Astrocyte of the cerebellum (primary cell): ENCODE data around the gene MTHFD1.

Experiments used
- DNase-seq: peaks from one replicate; pipeline ENCODE4 v3.0.0-alpha.2; 2011; ENCODE audit warnings: low read depth
- H3K4me3 ChIP-seq: 2 replicates; pipeline ENCODE4 v1.5.1; 2011; ENCODE audit warnings: mild to moderate bottlenecking, low read depth, low read length, moderate library complexity
- in situ Hi-C: cut with HindIII; loops from 2 replicates; pipeline ENCODE4 v1.10.0; 2017; ENCODE audit warnings: low sequenced_read_pairs
- TF ChIP-seq, protein P1 (sequence below): IDR thresholded peaks from 2 replicates; pipeline ENCODE4 v1.5.1; 2012; ENCODE audit warnings: low read length, low read depth, moderate library complexity, mild to moderate bottlenecking; ENCODE audit errors: missing control alignments

The MTHFD1 gene

DNA sequence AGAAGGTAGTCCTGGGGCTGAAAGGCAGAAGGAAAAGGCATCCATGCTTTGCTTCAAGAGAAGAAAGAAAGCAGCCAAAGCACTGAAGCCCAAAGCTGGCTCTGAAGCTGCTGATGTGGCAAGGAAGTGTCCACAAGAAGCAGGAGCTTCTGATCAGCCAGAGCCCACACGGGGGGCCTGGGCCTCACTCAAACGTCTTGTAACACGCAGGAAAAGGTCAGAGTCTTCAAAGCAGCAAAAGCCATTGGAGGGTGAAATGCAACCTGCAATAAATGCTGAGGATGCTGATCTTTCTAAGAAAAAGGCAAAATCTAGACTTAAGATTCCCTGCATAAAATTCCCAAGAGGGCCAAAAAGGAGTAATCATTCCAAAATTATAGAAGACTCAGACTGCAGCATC is 80.3 kb downstream of the MTHFD1 start:
- no peak for DNase-seq
- no peak overlapping the region for H3K4me3 ChIP-seq
- in situ Hi-C loops, result no loop called here
- TF ChIP-seq, protein P1, sequence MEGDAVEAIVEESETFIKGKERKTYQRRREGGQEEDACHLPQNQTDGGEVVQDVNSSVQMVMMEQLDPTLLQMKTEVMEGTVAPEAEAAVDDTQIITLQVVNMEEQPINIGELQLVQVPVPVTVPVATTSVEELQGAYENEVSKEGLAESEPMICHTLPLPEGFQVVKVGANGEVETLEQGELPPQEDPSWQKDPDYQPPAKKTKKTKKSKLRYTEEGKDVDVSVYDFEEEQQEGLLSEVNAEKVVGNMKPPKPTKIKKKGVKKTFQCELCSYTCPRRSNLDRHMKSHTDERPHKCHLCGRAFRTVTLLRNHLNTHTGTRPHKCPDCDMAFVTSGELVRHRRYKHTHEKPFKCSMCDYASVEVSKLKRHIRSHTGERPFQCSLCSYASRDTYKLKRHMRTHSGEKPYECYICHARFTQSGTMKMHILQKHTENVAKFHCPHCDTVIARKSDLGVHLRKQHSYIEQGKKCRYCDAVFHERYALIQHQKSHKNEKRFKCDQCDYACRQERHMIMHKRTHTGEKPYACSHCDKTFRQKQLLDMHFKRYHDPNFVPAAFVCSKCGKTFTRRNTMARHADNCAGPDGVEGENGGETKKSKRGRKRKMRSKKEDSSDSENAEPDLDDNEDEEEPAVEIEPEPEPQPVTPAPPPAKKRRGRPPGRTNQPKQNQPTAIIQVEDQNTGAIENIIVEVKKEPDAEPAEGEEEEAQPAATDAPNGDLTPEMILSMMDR, result no peak

DNA sequence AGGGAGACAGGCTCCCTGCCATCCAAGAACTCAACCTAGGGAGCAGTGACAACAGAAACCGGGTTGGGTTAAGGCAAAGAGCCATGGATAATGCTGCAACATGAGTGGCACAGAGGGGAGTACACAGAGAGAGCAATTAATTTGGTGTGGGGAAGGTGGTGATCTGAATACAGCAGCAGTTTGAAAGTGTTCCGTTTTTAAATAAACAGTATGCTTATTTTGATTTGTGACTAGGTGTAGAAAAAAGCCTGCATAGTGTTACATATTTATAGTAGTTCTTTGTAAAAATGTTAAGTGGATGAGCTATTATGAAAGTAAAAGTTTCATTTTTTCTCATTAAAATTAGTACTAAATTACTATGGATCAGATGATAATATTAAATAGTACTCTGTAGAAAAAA is 85.9 kb downstream of the MTHFD1 start:
- no peak overlapping the region for H3K4me3 ChIP-seq
- in situ Hi-C loops, result no loop called here
- TF ChIP-seq, protein P1, result no peak
- no peak for DNase-seq

DNA sequence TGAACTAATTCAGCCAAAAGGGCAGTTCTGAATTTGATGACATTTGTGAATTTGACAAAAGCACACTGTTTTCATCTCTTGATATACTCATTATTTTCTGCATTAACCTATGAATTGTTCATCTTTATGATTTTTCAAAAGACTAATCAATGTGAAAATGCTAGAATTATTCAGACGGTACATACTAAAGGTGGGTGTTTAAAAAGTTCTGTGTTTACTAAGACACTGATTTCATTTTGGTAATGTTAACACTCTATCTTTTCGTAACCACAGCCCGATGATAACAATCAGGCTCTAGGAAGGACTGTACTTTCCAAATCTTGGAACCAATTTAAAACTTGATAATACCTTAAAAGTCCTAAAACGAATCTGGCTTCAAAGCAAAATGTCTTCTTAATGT is 86.5 kb downstream of the MTHFD1 start:
- H3K4me3 ChIP-seq, result no peak overlapping the region
- no peak for DNase-seq
- in situ Hi-C loops, result no loop called here
- TF ChIP-seq, protein P1, result no peak

DNA sequence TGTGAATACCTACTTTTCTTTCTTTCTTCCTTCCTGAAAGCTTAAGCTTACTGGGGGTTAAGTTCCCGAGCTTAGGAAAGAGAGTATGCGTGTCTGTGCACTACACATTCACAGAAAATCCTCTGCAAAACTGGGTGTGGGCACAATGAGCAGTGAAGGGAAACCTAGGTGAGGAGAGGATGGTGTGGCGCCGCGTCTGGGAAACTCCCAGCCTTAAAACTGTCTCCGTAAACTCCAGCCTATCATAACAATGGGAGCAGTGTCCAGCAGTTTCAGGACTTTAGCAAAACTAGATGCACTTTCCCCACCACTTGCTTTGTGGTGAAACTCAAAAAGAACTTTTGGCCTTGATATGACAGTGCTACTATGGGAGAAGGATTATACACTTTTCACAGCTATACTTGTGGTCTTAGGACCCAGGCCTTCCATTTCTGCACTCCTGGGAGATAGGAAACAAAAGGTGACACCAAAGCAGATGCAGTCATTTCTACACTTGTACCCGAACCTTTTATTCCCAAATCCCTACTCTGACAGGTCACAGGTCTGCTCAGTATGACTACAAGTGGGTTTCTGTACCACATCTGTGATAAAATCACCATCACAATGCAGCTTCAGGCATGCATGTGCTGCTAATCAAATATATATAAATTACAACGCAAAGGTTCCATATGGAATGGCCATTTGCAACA is 87.6 kb downstream of the MTHFD1 start:
- no peak for DNase-seq
- TF ChIP-seq, protein P1, result no peak
- in situ Hi-C loops, result no loop called here
- no peak overlapping the region for H3K4me3 ChIP-seq

DNA sequence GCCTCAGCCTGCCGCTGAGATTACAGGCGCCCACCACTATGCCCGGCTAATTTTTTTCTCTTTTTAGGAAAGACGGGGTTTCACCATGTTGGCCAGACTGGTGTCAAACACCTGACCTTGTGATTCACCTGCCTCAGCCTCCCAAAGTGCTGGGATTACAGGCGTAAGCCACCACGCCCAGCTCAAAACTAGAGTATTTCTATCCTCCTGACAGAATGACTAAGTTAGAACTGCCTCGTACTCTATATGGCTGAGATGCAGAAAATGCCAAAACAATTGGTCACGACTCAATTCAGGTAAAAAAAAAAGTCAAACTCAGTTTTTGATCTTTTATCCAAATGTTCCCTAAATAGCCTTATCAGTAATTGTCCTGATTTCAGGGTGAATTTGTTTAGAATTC is 88.3 kb downstream of the MTHFD1 start:
- TF ChIP-seq, protein P1, result no peak
- in situ Hi-C loops, result no loop called here
- no peak overlapping the region for H3K4me3 ChIP-seq
- no peak for DNase-seq

DNA sequence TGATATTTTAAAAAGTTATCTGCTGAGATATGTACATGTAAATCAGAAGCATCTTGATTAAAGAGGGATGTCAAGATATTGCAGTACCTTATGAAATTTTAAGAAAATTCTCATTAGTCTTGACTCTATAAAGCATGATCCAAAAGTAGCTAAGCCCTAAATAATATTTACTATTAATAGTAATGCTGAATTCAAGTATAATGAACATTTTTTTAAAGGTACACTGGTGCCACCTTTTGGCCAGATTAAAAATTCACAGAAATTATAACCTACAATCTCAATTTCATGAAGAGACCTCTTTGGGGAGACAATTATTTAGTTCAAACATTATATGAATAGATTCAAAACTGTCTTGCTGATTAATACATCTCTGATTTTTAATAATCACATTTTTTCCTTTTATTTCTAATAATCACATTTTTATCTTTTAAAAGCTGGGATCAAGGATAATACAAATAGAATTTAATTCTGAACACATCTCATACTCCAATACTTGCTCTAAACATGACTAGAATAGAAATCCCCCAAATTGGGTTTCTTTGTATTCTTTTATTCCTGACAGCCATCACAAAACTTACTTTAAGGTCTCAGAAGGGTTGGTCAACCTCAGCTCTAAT is 90.6 kb downstream of the MTHFD1 start:
- peak; percentile 27 for DNase-seq
- TF ChIP-seq, protein P1, result no peak
- in situ Hi-C loops, result no loop called here
- H3K4me3 ChIP-seq, result no peak overlapping the region
